Epithelial cell of esophagus (primary cell): ENCODE data around the gene GNB2.

Experiments
- DNase-seq: peaks from one replicate; pipeline ENCODE4 v3.0.0; 2010; ENCODE audit warnings: low read depth
- H3K4me3 ChIP-seq: 2 replicates; pipeline ENCODE4 v1.5.1; 2011; ENCODE audit warnings: mild to moderate bottlenecking, low read length, control low read depth
- CTCF ChIP-seq: IDR thresholded peaks from 2 replicates; pipeline ENCODE4 v1.5.1; 2011; ENCODE audit warnings: low read depth, mild to moderate bottlenecking, low read length, control low read depth, inconsistent platforms; ENCODE audit not compliant: insufficient read depth; ENCODE audit errors: missing control alignments

GNB2 gene

GRCh38 chr7:100679129-100679926, 5.8 kb downstream of the GNB2 start:
- no peak overlapping the region for H3K4me3 ChIP-seq
- TF ChIP-seq CTCF, result no peak
- no peak for DNase-seq

- TF ChIP-seq CTCF, result no peak
- no peak overlapping the region for H3K4me3 ChIP-seq
Observed at GRCh38 chr7:100679927-100680575, 6.5 kb downstream of the GNB2 start.

GRCh38 chr7:100680576-100681271, 7.2 kb downstream of the GNB2 start:
- no peak for DNase-seq
- H3K4me3 ChIP-seq, result no peak overlapping the region
- no peak for TF ChIP-seq CTCF

More at GRCh38 chr7:100679927-100680575, 6.5 kb downstream of the GNB2 start:
- peak; percentile 46 for DNase-seq

- H3K4me3 ChIP-seq, result no peak overlapping the region
- DNase-seq, result no peak
- TF ChIP-seq CTCF, result no peak
Observed at GRCh38 chr7:100681491-100682227, 8.1 kb downstream of the GNB2 start.

- peak; percentile 44 for DNase-seq
- H3K4me3 ChIP-seq, result no peak overlapping the region
- TF ChIP-seq CTCF, result no peak
Observed at GRCh38 chr7:100682228-100682741, 8.7 kb downstream of the GNB2 start.

GRCh38 chr7:100682991-100683658, 9.6 kb downstream of the GNB2 start:
- no peak for TF ChIP-seq CTCF
- no peak for DNase-seq

More at GRCh38 chr7:100682991-100683658, 9.6 kb downstream of the GNB2 start:
- no peak overlapping the region for H3K4me3 ChIP-seq
